NCI-H82 treated with DMSO at 0.1 percent for 48 hours (cell line): ENCODE data around the gene MBNL1.
"Not testable (repeated sequence)": the region's sequence is repeated elsewhere in the genome, so short reads cannot be mapped to it uniquely, and the experiment has no call there.

Source experiments
- DNase-seq: peaks from one replicate; lab custom pipeline; 2025; ENCODE audit not compliant: unreplicated experiment; lab: John Stamatoyannopoulos, UW

Gene MBNL1

DNA sequence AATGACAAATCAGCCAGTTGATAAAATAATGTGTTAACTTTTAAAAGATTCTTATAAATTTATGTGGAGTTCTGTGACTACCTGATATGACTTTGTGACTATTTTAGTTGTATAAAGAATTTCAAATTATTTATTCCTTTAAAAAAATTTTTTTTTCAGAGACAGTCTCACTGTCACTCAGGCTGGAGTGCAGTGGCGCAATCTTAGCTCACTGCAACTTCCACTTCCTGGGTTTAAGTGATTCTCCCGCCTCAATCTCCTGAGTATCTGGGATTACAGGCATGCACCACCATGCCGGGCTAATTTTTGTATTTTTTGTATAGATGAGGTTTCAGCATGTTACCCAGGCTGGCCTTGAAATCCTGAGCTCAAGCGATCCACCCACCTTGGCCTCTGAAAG, 48.5 kb downstream of the MBNL1 start:
- no peak for DNase-seq

GRCh38 chr3:152317956-152318355, 49.2 kb downstream of the MBNL1 start:
- DNase-seq: no peak

DNA sequence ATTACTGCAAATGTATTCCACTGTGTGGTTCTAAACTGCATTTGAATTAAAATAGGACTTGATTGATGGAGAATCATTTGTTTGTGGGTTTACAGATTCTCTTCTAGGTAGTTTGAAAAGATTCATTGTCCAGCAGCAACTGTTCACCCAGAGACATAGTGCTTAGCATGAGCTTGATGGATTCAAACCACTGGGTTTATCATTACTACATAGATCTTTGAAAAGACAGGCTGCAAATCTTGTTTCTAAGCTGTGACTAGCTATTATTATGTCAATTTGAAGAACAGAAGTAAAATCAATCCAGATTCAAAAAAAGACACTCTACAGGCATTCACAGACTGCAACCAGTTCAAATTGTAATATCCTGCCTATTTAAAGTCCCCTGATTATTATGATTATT, 49.8 kb downstream of the MBNL1 start:
- no peak for DNase-seq

DNA sequence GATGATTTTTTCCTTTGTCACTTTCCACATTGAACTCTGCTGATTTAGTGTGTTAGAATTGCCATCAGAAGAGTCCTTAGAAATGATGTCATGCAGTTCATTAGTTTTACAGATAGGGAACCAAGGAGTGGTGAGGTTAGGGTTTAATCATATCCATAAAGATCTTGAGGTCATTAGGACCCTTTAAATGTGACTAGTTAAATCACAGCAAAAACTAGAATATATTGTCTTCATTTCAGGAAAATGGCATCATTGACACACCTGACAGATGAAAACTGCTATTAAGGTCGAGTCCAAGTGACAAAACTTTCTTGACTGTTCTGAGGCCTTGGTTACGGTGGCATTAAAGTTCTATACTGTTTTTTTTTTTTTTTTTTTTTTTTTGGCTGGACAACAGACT, 50.5 kb downstream of the MBNL1 start:
- no peak for DNase-seq

DNA sequence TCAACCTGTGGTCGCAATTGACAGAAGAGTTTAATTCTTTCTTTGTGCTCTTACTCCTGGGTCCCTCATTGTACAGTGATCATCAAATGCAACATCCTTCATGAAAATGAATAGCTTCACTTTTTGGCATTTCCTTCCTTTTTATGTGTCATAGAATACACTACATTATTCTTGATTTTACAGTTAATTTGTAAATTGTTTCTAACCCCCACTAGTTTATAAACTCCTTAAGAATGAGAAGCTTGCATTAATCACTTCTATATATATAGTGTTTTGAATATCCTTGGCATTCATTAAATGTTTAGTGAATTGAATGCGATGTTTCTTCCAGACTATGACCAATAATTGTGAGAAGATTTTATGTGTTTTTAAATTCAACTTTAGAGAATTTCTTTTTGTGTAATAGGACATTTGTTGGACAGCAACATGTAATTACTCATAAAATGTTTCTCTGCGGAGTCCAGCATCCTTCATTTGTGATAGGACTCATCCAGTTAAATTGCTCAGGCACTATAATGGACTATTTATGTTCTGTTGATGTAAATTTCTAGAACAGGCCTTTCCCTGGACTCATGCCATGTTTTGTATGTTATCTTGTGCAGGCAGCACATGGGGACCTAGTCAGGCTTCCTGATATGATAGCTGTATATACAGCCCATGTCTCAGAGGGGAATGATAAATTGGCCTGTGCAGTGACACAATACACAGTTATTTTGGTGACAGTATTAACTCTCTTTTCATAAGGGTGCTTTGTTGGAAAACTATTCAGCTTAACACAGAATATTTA, 51.3 kb downstream of the MBNL1 start:
- DNase-seq: no peak

DNA sequence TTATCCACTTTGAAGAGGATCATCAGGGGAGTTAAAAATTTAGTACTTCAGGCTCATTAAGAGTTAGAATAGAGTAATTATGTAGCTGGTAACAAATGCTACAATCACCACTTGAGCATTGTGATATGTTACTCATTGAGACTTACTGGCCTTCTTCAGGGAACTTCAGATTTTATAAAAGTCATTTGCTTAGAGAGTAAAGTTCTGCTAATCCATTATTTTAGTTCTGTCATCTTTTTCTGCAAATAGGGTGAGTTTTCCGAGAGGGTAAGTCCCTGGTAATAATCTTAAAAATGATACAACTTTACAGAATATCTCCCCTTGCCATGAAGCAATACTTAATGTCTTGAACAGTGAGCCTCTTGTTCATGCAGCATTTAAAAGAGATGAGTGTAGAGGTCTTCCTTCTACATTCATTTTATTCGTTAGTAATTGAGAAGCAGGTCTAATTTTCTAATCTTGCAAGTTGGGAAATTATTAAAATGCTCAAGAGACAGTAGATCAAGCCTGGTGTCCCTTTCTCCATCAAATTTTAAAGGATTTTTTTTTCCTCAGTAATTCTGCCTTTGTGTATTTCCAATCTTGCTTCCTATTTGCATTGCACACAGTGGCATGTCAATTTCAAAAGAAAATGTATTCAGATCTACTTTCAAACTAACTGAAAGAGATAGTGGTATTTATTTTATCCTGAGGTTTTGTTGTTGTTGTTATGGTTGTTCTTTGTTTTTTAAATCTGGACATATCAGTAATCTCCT, 52.6 kb downstream of the MBNL1 start:
- no peak for DNase-seq

GRCh38 chr3:152321955-152322377, 53.2 kb downstream of the MBNL1 start:
- no peak for DNase-seq

- no peak for DNase-seq
Measured at GRCh38 chr3:152322756-152323155, 54.0 kb downstream of the MBNL1 start.

GRCh38 chr3:152323834-152324233, 55.1 kb downstream of the MBNL1 start:
- no peak for DNase-seq

GRCh38 chr3:152325136-152325535, 56.4 kb downstream of the MBNL1 start:
- DNase-seq: no peak

GRCh38 chr3:152327203-152327602, 58.5 kb downstream of the MBNL1 start:
- no peak for DNase-seq

DNA sequence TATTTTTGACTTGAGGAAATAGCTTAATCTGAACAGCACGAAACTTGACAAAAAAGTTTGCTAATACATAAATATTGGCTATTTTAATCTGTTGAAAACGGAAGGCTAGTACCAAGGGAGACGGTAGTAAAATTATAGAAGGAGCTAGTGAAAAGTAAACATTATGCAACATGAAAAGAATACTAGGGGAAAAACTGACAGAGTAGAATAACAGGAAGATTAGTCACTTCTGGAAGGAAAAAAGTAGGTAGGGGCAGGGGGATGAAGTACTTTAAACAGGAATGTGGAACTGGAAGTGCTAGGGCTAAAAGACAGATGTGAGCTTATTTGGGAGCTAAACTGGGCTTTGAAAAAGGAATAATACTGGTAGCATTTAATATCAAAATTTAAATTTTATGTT, 60.1 kb downstream of the MBNL1 start:
- DNase-seq: no peak

DNA sequence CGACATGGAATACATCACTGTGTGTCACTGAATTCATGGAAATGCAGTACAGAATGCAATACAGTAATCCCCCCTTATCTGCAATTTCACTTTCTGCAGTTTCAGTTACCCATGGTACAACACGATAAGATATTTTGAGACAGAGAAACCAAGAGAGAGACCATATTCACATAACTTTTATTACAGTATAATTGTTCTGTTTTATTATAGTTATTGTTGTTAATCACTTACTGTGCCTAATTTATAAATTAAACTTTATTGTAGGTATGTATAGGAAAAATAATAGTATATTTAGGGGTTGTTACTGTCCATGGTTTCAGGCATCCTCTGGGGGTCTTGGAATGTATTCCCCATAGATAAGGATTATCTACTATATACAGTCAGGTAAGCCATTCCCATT, 61.8 kb downstream of the MBNL1 start:
- DNase-seq: no peak

- no peak for DNase-seq
Measured at GRCh38 chr3:152331018-152331541, 62.4 kb downstream of the MBNL1 start.

GRCh38 chr3:152331998-152332397, 63.3 kb downstream of the MBNL1 start:
- no peak for DNase-seq

DNA sequence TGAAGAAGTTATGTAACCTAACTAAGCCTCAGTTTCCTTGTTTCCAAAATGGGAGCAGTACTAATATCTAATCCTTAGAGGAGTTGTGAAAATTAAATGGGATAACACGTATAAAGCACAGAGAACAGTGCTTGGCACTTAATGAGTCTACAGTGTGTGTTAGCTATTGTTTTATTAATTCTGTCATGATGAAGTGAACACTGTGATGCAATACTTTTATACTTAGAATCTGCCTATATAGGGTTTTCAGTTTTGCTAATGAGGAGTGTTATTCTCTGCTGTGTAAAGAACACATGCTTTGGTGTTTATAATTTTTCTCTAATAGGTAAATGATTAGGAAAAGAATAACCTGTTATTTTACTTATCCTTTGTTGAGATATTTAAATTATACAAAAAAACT, 65.2 kb downstream of the MBNL1 start:
- no peak for DNase-seq

DNA sequence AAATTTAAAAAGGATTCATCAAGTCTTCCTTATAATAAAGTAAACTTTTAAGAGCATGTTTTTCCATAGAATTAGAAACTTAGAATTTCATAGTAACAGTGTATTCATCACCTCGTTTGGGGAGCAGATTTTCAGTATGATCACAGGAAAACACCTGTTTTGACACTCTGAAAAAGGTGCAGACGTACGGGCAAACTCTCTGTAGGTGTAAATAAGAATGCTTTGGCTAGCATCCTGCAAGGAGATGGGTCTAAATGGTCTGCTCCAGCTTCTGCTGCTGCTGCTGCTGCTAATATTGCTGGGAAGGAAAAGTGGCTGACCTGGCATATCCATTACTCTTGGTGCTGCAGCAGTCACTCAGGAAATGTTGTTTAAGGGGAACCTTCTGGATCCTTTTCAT, 66.0 kb downstream of the MBNL1 start:
- DNase-seq: no peak

- DNase-seq: no peak
Measured at GRCh38 chr3:152335273-152335672, 66.5 kb downstream of the MBNL1 start.

DNA sequence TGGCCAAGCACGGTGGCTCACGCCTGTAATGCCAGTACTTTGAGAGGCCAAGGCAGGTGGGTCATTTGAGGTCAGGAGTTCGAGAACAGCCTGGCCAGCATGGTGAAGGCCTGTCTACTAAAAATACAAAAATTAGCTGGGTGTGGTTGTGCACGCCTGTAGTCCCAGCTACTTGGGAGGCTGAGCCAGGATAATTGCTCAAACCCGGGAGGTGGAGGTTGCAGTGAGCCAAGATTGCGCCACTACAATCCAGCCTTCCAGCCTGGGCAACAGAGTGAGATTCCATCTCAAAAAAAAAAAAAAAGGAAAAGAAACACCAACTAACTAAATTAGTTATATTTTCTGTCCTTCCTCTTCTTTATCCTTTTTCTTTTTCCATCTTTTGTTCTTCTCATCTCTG, 68.6 kb downstream of the MBNL1 start:
- DNase-seq: not testable (repeated sequence)

DNA sequence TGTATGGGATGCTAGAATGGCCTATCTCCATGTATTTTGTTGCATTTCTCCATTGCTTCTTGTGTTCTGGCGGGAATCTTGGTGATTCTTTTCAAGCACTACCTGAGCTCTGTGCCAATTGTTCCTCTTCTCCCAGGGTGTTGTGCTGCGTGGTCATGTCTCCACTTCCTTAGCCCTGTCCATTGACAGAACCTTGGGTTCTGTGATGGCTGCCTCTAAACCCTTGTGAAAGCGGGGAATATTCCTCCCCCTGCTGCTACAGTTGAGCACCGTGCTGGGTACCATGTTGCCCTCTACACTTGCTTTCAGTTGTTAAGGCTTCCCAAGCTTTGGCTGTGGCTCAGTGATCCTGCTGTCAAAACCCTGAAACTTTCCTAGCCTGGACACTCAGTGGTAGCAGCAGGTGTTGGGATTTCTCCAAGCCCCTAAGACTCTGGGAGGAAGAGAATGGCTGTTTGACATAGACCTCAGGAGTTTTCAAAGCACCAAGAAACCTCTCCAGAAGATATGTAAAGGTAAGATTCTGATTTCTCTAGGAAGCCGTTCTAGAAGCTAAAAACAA, 69.5 kb downstream of the MBNL1 start:
- no peak for DNase-seq

DNA sequence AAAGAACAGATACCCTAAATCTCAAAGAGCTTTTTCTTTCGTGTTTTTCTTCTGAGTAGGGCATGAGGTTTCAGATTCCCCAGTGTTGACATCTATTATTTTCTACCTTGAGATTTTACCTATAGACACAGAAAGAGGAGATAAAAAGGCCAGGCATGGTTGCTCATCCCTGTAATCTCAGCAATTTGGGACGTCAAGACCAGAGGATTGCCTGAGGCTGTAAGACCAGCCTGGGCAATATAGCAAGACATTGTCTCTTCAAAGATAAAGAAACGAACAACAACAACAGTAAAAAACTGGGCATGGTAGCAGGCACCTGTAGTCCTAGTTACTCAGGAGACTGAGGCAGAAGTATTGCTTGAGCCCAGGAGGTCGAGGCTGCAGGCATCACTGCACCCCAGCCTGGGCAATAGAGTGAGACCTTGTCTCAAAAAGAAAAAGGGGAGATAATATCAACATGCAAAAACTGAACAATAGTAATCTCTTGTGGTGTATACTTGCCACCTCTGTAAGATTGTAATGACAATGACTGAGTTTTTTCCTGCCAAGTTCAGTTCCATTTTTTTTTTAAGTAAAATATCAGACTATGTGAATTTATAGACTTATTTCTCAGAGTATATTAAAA, 71.3 kb downstream of the MBNL1 start:
- DNase-seq: no peak

- DNase-seq: no peak
Measured at GRCh38 chr3:152345233-152345632, 76.5 kb downstream of the MBNL1 start.
